Erythroblast (primary cell): ENCODE data around the gene KCNIP3.

Experiments used
- GATA1 ChIP-seq: IDR thresholded peaks from 2 replicates; pipeline ENCODE4 v1.6.1; 2011; ENCODE audit warnings: low read depth, mild to moderate bottlenecking, control low read depth, low read length, moderate library complexity
- POLR2A ChIP-seq: IDR thresholded peaks from 2 replicates; pipeline ENCODE4 v1.6.1; 2011; ENCODE audit warnings: mild to moderate bottlenecking, low read length

GRCh38 chr2:95284886-95285541 is 12.1 kb upstream of the KCNIP3 start:
- TF ChIP-seq POLR2A = no peak
- TF ChIP-seq GATA1 = no peak
